ENCODE data around the gene MDFIC. TPM values are rescaled to one million over a fixed set of nuclear protein-coding genes. Genes with fewer than 3 reads are reported as not detected.

Gene MDFIC
- total and polyA plus RNA-seq, 5 donors from 2014 or later: 65.1 to 99.9 (median 87.0) TPM

- H3K4me3 Mint-ChIP-seq: peak overlapping the region in 3 of 4 donors; percentile 5 to 49 (median 17)
- H3K27ac Mint-ChIP-seq: peak overlapping the region in 2 of 3 donors; percentile 14 to 83
Measured at GRCh38 chr7:114970732-114971131, 48.8 kb downstream of the MDFIC start.

GRCh38 chr7:114972567-114972966 is 50.7 kb downstream of the MDFIC start:
- H3K27ac ChIP-seq (ENCODE audit: insufficient read depth, low read length, poor library complexity, severe bottlenecking): no peak overlapping the region
- no peaks in the 10 kb centered on the region for H3K27me3 Mint-ChIP-seq
- H3K36me3 Mint-ChIP-seq: peaks cover 3% of the 10 kb centered on the region
- H3K9me3 Mint-ChIP-seq: no peaks in the 10 kb centered on the region
- peaks cover 37% of the 10 kb centered on the region for H3K4me1 ChIP-seq (ENCODE audit: control insufficient read depth, insufficient read depth, low read length, poor library complexity, severe bottlenecking)
- H3K27me3 ChIP-seq (ENCODE audit: control insufficient read depth, insufficient read depth, low read length): no peaks in the 10 kb centered on the region
- H3K9me3 ChIP-seq (ENCODE audit: control insufficient read depth in 2 of 2, low read length in 2 of 2): no peaks in the 10 kb centered on the region
- DNase-seq (no peak), ATAC-seq (ENCODE audit: low read depth in 2 of 2) (no peak)
- peak overlapping the region; percentile 43 to 84 (median 58) for H3K27ac Mint-ChIP-seq
- peak overlapping the region in 3 of 4 donors; percentile 6 to 41 (median 37) for H3K4me3 Mint-ChIP-seq
- peaks cover 58 to 90% (median 83%) of the 10 kb centered on the region in 4 donors for H3K4me1 Mint-ChIP-seq
- H3K4me3 ChIP-seq (ENCODE audit: low read depth, low read length): no peak overlapping the region
- no peaks in the 10 kb centered on the region for H3K36me3 ChIP-seq (ENCODE audit: control insufficient read depth, insufficient read depth, low read length)

More at GRCh38 chr7:114970732-114971131, 48.8 kb downstream of the MDFIC start:
- no peaks in the 10 kb centered on the region for H3K27me3 ChIP-seq (ENCODE audit: control insufficient read depth, insufficient read depth, low read length)
- Mint-ChIP-seq H3K9me3 (no peaks in the 10 kb centered on the region), H3K27me3 (no peaks in the 10 kb centered on the region), H3K4me1 (peaks cover 60 to 92% (median 86%) of the 10 kb centered on the region in 4 donors), H3K36me3 (peaks cover 3% of the 10 kb centered on the region)
- no peaks in the 10 kb centered on the region for H3K9me3 ChIP-seq (ENCODE audit: control insufficient read depth in 2 of 2, low read length in 2 of 2)
- peaks cover 32% of the 10 kb centered on the region for H3K4me1 ChIP-seq (ENCODE audit: control insufficient read depth, insufficient read depth, low read length, poor library complexity, severe bottlenecking)
- peak overlapping the region; percentile 49 for H3K4me3 ChIP-seq (ENCODE audit: low read depth, low read length)
- peak overlapping the region; percentile 18 for H3K27ac ChIP-seq (ENCODE audit: insufficient read depth, low read length, poor library complexity, severe bottlenecking)
- peak in 1 of 2 donors; percentile 30 for ATAC-seq (ENCODE audit: low read depth in 2 of 2)
- no peaks in the 10 kb centered on the region for H3K36me3 ChIP-seq (ENCODE audit: control insufficient read depth, insufficient read depth, low read length)
- no peak for DNase-seq

- ATAC-seq (ENCODE audit: low read depth in 2 of 2) (no peak), DNase-seq (no peak)
- Mint-ChIP-seq H3K36me3 (peaks cover 3% of the 10 kb centered on the region), H3K27ac (peak overlapping the region in 1 of 3 donors; percentile 11), H3K27me3 (no peaks in the 10 kb centered on the region), H3K9me3 (no peaks in the 10 kb centered on the region), H3K4me3 (peak overlapping the region in 1 of 4 donors; percentile 37), H3K4me1 (peaks cover 56 to 86% (median 81%) of the 10 kb centered on the region in 4 donors)
- no peaks in the 10 kb centered on the region for H3K9me3 ChIP-seq (ENCODE audit: control insufficient read depth in 2 of 2, low read length in 2 of 2)
- H3K4me3 ChIP-seq (ENCODE audit: low read depth, low read length): no peak overlapping the region
- no peaks in the 10 kb centered on the region for H3K27me3 ChIP-seq (ENCODE audit: control insufficient read depth, insufficient read depth, low read length)
- H3K4me1 ChIP-seq (ENCODE audit: control insufficient read depth, insufficient read depth, low read length, poor library complexity, severe bottlenecking): peaks cover 37% of the 10 kb centered on the region
- no peaks in the 10 kb centered on the region for H3K36me3 ChIP-seq (ENCODE audit: control insufficient read depth, insufficient read depth, low read length)
- H3K27ac ChIP-seq (ENCODE audit: insufficient read depth, low read length, poor library complexity, severe bottlenecking): no peak overlapping the region
Measured at GRCh38 chr7:114973147-114973546, 51.3 kb downstream of the MDFIC start.

GRCh38 chr7:114975401-114975800 is 53.5 kb downstream of the MDFIC start:
- peaks cover 23% of the 10 kb centered on the region for H3K4me1 ChIP-seq (ENCODE audit: control insufficient read depth, insufficient read depth, low read length, poor library complexity, severe bottlenecking)
- H3K4me3 ChIP-seq (ENCODE audit: low read depth, low read length): no peak overlapping the region
- ATAC-seq (ENCODE audit: low read depth in 2 of 2): no peak
- H3K36me3 ChIP-seq (ENCODE audit: control insufficient read depth, insufficient read depth, low read length): peaks cover 10% of the 10 kb centered on the region
- DNase-seq: no peak
- Mint-ChIP-seq H3K9me3 (no peaks in the 10 kb centered on the region), H3K4me3 (no peak overlapping the region), H3K36me3 (peaks cover 10% of the 10 kb centered on the region), H3K27me3 (no peaks in the 10 kb centered on the region), H3K4me1 (peaks cover 65 to 81% (median 69%) of the 10 kb centered on the region in 4 donors), H3K27ac (no peak overlapping the region)
- H3K27ac ChIP-seq (ENCODE audit: insufficient read depth, low read length, poor library complexity, severe bottlenecking): peak overlapping the region; percentile 3
- no peaks in the 10 kb centered on the region for H3K9me3 ChIP-seq (ENCODE audit: control insufficient read depth in 2 of 2, low read length in 2 of 2)
- H3K27me3 ChIP-seq (ENCODE audit: control insufficient read depth, insufficient read depth, low read length): no peaks in the 10 kb centered on the region

GRCh38 chr7:114976666-114977065 is 54.8 kb downstream of the MDFIC start:
- H3K4me3 Mint-ChIP-seq: no peak overlapping the region
- no peak for DNase-seq
- no peaks in the 10 kb centered on the region for H3K9me3 Mint-ChIP-seq
- peaks cover 22% of the 10 kb centered on the region for H3K36me3 Mint-ChIP-seq
- H3K27ac ChIP-seq (ENCODE audit: insufficient read depth, low read length, poor library complexity, severe bottlenecking): no peak overlapping the region
- H3K27me3 Mint-ChIP-seq: no peaks in the 10 kb centered on the region
- H3K4me3 ChIP-seq (ENCODE audit: low read depth, low read length): no peak overlapping the region
- ATAC-seq (ENCODE audit: low read depth in 2 of 2): no peak
- no peaks in the 10 kb centered on the region for H3K9me3 ChIP-seq (ENCODE audit: control insufficient read depth in 2 of 2, low read length in 2 of 2)
- no peak overlapping the region for H3K27ac Mint-ChIP-seq
- H3K4me1 Mint-ChIP-seq: peaks cover 60 to 81% (median 69%) of the 10 kb centered on the region in 4 donors
- peaks cover 20% of the 10 kb centered on the region for H3K4me1 ChIP-seq (ENCODE audit: control insufficient read depth, insufficient read depth, low read length, poor library complexity, severe bottlenecking)
- H3K27me3 ChIP-seq (ENCODE audit: control insufficient read depth, insufficient read depth, low read length): no peaks in the 10 kb centered on the region
- peaks cover 16% of the 10 kb centered on the region for H3K36me3 ChIP-seq (ENCODE audit: control insufficient read depth, insufficient read depth, low read length)

- H3K4me3 ChIP-seq (ENCODE audit: low read depth, low read length): no peak overlapping the region
- no peak overlapping the region for H3K4me3 Mint-ChIP-seq
- H3K27ac ChIP-seq (ENCODE audit: insufficient read depth, low read length, poor library complexity, severe bottlenecking): no peak overlapping the region
- H3K36me3 ChIP-seq (ENCODE audit: control insufficient read depth, insufficient read depth, low read length): peaks cover 16% of the 10 kb centered on the region
- H3K36me3 Mint-ChIP-seq: peaks cover 28% of the 10 kb centered on the region
- ATAC-seq (ENCODE audit: low read depth in 2 of 2) (no peak), DNase-seq (no peak)
- H3K9me3 Mint-ChIP-seq: no peaks in the 10 kb centered on the region
- no peaks in the 10 kb centered on the region for H3K27me3 ChIP-seq (ENCODE audit: control insufficient read depth, insufficient read depth, low read length)
- no peak overlapping the region for H3K27ac Mint-ChIP-seq
- peaks cover 20% of the 10 kb centered on the region for H3K4me1 ChIP-seq (ENCODE audit: control insufficient read depth, insufficient read depth, low read length, poor library complexity, severe bottlenecking)
- H3K27me3 Mint-ChIP-seq: no peaks in the 10 kb centered on the region
- H3K9me3 ChIP-seq (ENCODE audit: control insufficient read depth in 2 of 2, low read length in 2 of 2): no peaks in the 10 kb centered on the region
- H3K4me1 Mint-ChIP-seq: peaks cover 58 to 79% (median 68%) of the 10 kb centered on the region in 4 donors
Measured at GRCh38 chr7:114977277-114977676, 55.4 kb downstream of the MDFIC start.

GRCh38 chr7:114979388-114979787 is 57.5 kb downstream of the MDFIC start:
- DNase-seq (no peak), ATAC-seq (ENCODE audit: low read depth in 2 of 2) (no peak)
- H3K27me3 ChIP-seq (ENCODE audit: control insufficient read depth, insufficient read depth, low read length): no peaks in the 10 kb centered on the region
- no peaks in the 10 kb centered on the region for H3K27me3 Mint-ChIP-seq
- peaks cover 37 to 64% (median 51%) of the 10 kb centered on the region in 4 donors for H3K4me1 Mint-ChIP-seq
- no peaks in the 10 kb centered on the region for H3K9me3 ChIP-seq (ENCODE audit: control insufficient read depth in 2 of 2, low read length in 2 of 2)
- H3K9me3 Mint-ChIP-seq: no peaks in the 10 kb centered on the region
- peaks cover 30% of the 10 kb centered on the region for H3K36me3 Mint-ChIP-seq
- H3K4me1 ChIP-seq (ENCODE audit: control insufficient read depth, insufficient read depth, low read length, poor library complexity, severe bottlenecking): peaks cover 16% of the 10 kb centered on the region
- H3K27ac Mint-ChIP-seq: peak overlapping the region in 1 of 3 donors; percentile 97
- H3K27ac ChIP-seq (ENCODE audit: insufficient read depth, low read length, poor library complexity, severe bottlenecking): no peak overlapping the region
- no peak overlapping the region for H3K4me3 ChIP-seq (ENCODE audit: low read depth, low read length)
- H3K4me3 Mint-ChIP-seq: peak overlapping the region in 1 of 4 donors; percentile 15
- peaks cover 29% of the 10 kb centered on the region for H3K36me3 ChIP-seq (ENCODE audit: control insufficient read depth, insufficient read depth, low read length)

- peak overlapping the region; percentile 49 to 84 (median 64) for H3K27ac Mint-ChIP-seq
- peaks cover 33% of the 10 kb centered on the region for H3K36me3 Mint-ChIP-seq
- ATAC-seq (ENCODE audit: low read depth in 2 of 2) (no peak), DNase-seq (no peak)
- peaks cover 10% of the 10 kb centered on the region for H3K4me1 ChIP-seq (ENCODE audit: control insufficient read depth, insufficient read depth, low read length, poor library complexity, severe bottlenecking)
- H3K4me1 Mint-ChIP-seq: peaks cover 34 to 58% (median 48%) of the 10 kb centered on the region in 4 donors
- peaks cover 31% of the 10 kb centered on the region for H3K36me3 ChIP-seq (ENCODE audit: control insufficient read depth, insufficient read depth, low read length)
- no peaks in the 10 kb centered on the region for H3K9me3 Mint-ChIP-seq
- no peaks in the 10 kb centered on the region for H3K27me3 ChIP-seq (ENCODE audit: control insufficient read depth, insufficient read depth, low read length)
- no peak overlapping the region for H3K27ac ChIP-seq (ENCODE audit: insufficient read depth, low read length, poor library complexity, severe bottlenecking)
- no peak overlapping the region for H3K4me3 ChIP-seq (ENCODE audit: low read depth, low read length)
- H3K27me3 Mint-ChIP-seq: no peaks in the 10 kb centered on the region
- H3K9me3 ChIP-seq (ENCODE audit: control insufficient read depth in 2 of 2, low read length in 2 of 2): no peaks in the 10 kb centered on the region
- H3K4me3 Mint-ChIP-seq: no peak overlapping the region
Measured at GRCh38 chr7:114979803-114980507, 58.1 kb downstream of the MDFIC start.
